NCI-H2171 (cell line): ENCODE measurements around the gene TXLNG.

Experiments
- DNase-seq: peaks from one replicate; lab custom pipeline; 2025; lab: John Stamatoyannopoulos, UW

Gene TXLNG

GRCh38 chrX:16874458-16875095, 88.3 kb downstream of the TXLNG start:
- no peak for DNase-seq

- DNase-seq = no peak
These were observed 90.4 kb downstream of the TXLNG start for GRCh38 chrX:16876696-16877095.

GRCh38 chrX:16882169-16882568, 95.9 kb downstream of the TXLNG start:
- no peak for DNase-seq

GRCh38 chrX:16882702-16883486, 96.6 kb downstream of the TXLNG start:
- DNase-seq = peak; percentile 75

GRCh38 chrX:16883487-16883804, 97.2 kb downstream of the TXLNG start:
- no peak for DNase-seq

- no peak for DNase-seq
These were observed 99.4 kb downstream of the TXLNG start for GRCh38 chrX:16885628-16886027.

- peak; percentile 47 for DNase-seq
These were observed 106.5 kb downstream of the TXLNG start for GRCh38 chrX:16892504-16893362.
